Stomach (tissue), 4 donors: ENCODE data around the gene PDE3A.

ENCODE experiments used
- CTCF ChIP-seq, 7 experiments: fragments of 450-650 bp in 4 of 7; fragments of 200-600 bp in 3 of 7; sonication (generic) in 3 of 7; IDR thresholded peaks; one replicate each; pipeline ENCODE4 v1.5.1; 2016 to 2019; ENCODE audit warnings: antibody characterized with exemption in 7 of 7, control low read depth in 2 of 7, mild to moderate bottlenecking in 1 of 7
- POLR2A ChIP-seq, 4 donors: fragments of 450-650 bp; IDR thresholded peaks; one replicate each; pipeline ENCODE4 v1.6.1; 2016; ENCODE audit warnings: antibody characterized with exemption in 4 of 4, control low read depth in 2 of 4, mild to moderate bottlenecking in 1 of 4, moderate library complexity in 1 of 4

- TF ChIP-seq CTCF (IDR thresholded peaks at IDR 0.05) (no peak), POLR2A (IDR thresholded peaks at IDR 0.05) (no peak)
Observed at GRCh38 chr12:20368114-20368650, at the start of gene PDE3A.
